IPS-18a (cell line): ENCODE data around the gene CFAP73.
"Not testable (repeated sequence)": the region's sequence is repeated elsewhere in the genome, so short reads cannot be mapped to it uniquely, and the experiment has no call there.

Experiments used
- H3K27ac ChIP-seq: one replicate; pipeline ENCODE4 v1.5.1; 2013; ENCODE audit warnings: low read length
- H3K27me3 ChIP-seq: one replicate; pipeline ENCODE4 v1.6.1; 2013; ENCODE audit warnings: mild to moderate bottlenecking, low read length; ENCODE audit not compliant: control insufficient read depth, insufficient read depth
- H3K36me3 ChIP-seq: one replicate; pipeline ENCODE4 v1.6.1; 2013; ENCODE audit warnings: low read depth, low read length; ENCODE audit not compliant: control insufficient read depth
- H3K4me1 ChIP-seq: one replicate; pipeline ENCODE4 v1.6.1; 2013; ENCODE audit warnings: low read depth, low read length; ENCODE audit not compliant: control insufficient read depth
- H3K4me3 ChIP-seq: one replicate; pipeline ENCODE4 v1.5.1; 2013; ENCODE audit warnings: low read length
- H3K9ac ChIP-seq: one replicate; pipeline ENCODE4 v1.6.1; 2013; ENCODE audit warnings: mild to moderate bottlenecking, low read length, moderate library complexity
- H3K9me3 ChIP-seq: one replicate; pipeline ENCODE4 v1.6.1; 2013; ENCODE audit warnings: low read depth, low read length; ENCODE audit not compliant: control insufficient read depth

Gene CFAP73

GRCh38 chr12:113111247-113111646 is 38.3 kb upstream of the CFAP73 start:
- no peaks in the 10 kb centered on the region for H3K4me1 ChIP-seq
- H3K9me3 ChIP-seq, result no peaks in the 10 kb centered on the region
- H3K9ac ChIP-seq, result no peak overlapping the region
- H3K4me3 ChIP-seq, result no peak overlapping the region
- no peaks in the 10 kb centered on the region for H3K36me3 ChIP-seq
- no peak overlapping the region for H3K27ac ChIP-seq
- H3K27me3 ChIP-seq, result no peaks in the 10 kb centered on the region

DNA sequence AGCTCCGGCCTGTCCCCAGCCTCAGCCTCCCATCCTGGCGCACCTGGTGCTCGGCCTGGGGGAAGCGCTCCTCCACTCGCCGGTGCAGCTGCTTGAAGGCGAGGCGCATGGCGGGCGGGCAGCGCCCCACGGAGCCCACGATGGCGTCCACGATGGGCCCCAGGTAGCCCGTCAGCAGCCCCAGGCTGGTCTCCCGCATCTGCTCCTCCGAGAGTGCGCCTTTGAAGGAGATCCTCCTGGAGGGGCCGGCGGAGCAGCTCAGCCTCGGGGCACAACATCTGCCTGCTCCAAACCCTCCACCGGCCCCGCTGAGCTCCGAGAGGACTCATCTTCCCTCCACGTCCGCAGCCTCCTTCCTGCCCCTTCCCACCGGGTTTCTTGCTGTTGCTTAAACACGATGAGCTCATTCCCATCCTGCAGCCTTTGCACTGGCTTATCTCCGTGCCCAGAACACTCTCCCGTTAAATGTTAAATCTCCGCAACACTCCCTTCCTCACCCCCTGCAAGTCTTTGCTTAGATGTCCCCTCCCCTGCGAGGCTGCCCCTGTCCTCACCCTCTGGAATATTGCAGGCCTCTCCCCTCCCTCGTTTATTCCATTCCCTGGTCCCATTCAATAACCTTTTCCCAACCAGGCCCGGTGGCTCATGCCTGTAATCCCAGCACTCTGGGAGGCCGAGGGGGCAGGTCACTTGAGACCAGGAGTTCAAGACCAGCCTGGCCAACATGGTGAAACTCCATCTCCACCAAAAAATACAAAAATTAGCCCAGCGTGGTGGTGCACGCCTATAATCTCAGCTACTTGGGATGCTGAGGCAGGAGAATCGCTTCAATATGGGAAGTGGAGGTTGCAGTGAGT is 37.3 kb upstream of the CFAP73 start:
- no peaks in the 10 kb centered on the region for H3K4me1 ChIP-seq
- no peaks in the 10 kb centered on the region for H3K27me3 ChIP-seq
- no peak overlapping the region for H3K27ac ChIP-seq
- no peaks in the 10 kb centered on the region for H3K36me3 ChIP-seq
- no peak overlapping the region for H3K4me3 ChIP-seq
- no peaks in the 10 kb centered on the region for H3K9me3 ChIP-seq
- no peak overlapping the region for H3K9ac ChIP-seq

DNA sequence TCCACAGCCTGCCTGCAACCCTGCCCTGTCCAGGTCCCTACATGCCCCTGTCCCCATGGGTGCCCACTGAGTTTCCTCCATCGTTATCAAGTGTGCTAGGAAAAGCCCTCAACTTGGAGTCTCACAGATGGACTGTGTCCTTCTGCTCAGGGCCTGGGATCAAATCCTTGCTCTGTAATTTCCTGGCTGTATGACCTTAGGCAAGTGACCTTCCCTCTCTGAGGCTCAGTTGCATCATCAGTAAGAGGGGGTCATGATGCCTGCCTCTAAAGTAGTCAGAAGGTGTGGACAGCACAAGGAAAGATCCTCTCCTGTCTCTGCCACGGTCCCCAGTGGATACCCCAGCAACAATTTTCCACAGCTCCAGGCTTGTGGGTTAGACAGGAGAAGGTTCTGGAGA is 36.1 kb upstream of the CFAP73 start:
- no peaks in the 10 kb centered on the region for H3K9me3 ChIP-seq
- H3K9ac ChIP-seq, result no peak overlapping the region
- no peak overlapping the region for H3K27ac ChIP-seq
- H3K36me3 ChIP-seq, result no peaks in the 10 kb centered on the region
- no peaks in the 10 kb centered on the region for H3K4me1 ChIP-seq
- H3K27me3 ChIP-seq, result no peaks in the 10 kb centered on the region
- H3K4me3 ChIP-seq, result no peak overlapping the region

- no peaks in the 10 kb centered on the region for H3K27me3 ChIP-seq
- no peaks in the 10 kb centered on the region for H3K9me3 ChIP-seq
- no peak overlapping the region for H3K4me3 ChIP-seq
- H3K27ac ChIP-seq, result no peak overlapping the region
- H3K4me1 ChIP-seq, result no peaks in the 10 kb centered on the region
- no peak overlapping the region for H3K9ac ChIP-seq
- no peaks in the 10 kb centered on the region for H3K36me3 ChIP-seq
Observed at GRCh38 chr12:113114447-113115178, 34.9 kb upstream of the CFAP73 start.

- Histone ChIP-seq H3K9me3 (no peaks in the 10 kb centered on the region), H3K4me1 (no peaks in the 10 kb centered on the region), H3K4me3 (no peak overlapping the region), H3K27me3 (no peaks in the 10 kb centered on the region), H3K9ac (no peak overlapping the region), H3K36me3 (no peaks in the 10 kb centered on the region), H3K27ac (no peak overlapping the region)
Observed at GRCh38 chr12:113115455-113116126, 33.9 kb upstream of the CFAP73 start.

DNA sequence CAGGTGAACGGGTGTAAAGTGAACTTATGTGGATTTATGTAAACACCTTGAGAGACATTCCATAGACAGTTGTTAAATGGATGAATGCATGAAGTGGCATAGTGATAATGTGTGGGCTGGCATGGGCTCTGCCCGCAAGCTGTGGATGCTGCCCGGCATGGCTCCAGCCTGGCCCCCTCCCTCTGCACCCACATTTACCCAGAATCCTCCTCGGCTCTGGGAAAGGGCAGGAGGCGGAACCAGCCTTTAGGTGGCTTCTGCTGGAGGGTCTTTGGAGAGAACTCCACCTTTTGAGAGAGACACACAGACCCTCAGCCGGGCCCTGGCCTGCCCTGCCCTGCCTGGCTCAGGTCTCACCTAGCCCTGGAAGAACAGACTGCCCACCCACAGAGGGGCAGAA is 32.6 kb upstream of the CFAP73 start:
- Histone ChIP-seq H3K27ac (no peak overlapping the region), H3K9me3 (no peaks in the 10 kb centered on the region), H3K4me3 (no peak overlapping the region), H3K36me3 (no peaks in the 10 kb centered on the region), H3K9ac (no peak overlapping the region), H3K27me3 (no peaks in the 10 kb centered on the region), H3K4me1 (no peaks in the 10 kb centered on the region)

DNA sequence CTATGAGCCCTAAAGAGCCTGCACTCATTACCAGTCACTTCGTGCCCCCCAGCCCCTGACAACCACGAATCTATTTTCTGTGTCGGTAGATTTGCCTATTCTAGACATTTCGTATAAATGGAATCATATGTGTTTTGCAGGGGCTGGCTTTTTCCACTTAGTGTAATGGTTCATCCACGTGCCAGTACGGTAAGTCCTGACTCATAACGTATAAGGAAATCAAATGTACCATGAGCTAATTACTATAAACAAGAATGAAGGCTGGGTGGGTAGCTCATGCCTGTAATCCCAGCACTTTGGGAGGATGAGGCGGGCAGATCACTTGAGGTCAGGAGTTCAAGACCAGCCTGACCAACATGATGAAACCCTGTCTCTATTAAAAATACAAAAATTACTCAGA is 31.8 kb upstream of the CFAP73 start:
- H3K27me3 ChIP-seq, H3K4me3 ChIP-seq, H3K9me3 ChIP-seq, H3K27ac ChIP-seq, H3K36me3 ChIP-seq, H3K9ac ChIP-seq, H3K4me1 ChIP-seq: not testable (repeated sequence)

- Histone ChIP-seq H3K36me3 (no peaks in the 10 kb centered on the region), H3K9ac (no peak overlapping the region), H3K27ac (no peak overlapping the region), H3K4me3 (no peak overlapping the region), H3K27me3 (no peaks in the 10 kb centered on the region), H3K9me3 (no peaks in the 10 kb centered on the region), H3K4me1 (no peaks in the 10 kb centered on the region)
Observed at GRCh38 chr12:113118142-113118541, 31.4 kb upstream of the CFAP73 start.

DNA sequence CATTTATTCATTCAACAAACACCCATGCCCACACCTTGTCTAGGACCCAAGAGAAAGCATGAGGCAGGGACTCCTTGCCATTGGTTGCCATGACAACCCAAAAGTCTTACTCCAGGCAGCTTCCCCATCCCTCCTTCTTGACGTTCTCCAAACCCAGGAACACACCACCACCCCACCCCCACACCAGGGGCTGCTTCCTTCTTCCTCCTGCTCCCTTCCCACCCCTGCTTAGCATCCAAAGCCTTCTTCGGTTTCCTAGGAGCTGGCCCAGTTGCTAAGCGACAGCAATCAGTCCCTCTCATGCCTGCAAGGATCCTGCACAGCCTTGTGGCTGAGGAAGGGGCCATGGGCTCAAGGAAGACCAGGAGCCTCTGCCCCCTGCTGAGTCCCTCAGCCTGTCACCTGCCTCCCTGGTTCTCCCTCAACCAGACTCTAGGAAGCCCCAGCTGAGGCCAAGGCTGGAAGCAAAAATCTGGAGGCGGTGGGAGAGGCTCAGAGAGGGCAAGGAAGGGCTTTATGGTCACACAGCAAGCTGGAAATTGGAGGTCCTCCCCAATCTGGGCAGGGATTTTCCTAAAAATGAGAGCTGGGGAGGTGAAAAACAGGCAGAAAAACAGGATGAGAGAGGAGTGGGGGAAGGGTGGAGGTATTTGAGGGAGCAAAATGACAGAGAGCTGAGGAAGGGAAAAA is 29.4 kb upstream of the CFAP73 start:
- Histone ChIP-seq H3K27me3 (no peaks in the 10 kb centered on the region), H3K27ac (no peak overlapping the region), H3K4me1 (no peaks in the 10 kb centered on the region), H3K9me3 (no peaks in the 10 kb centered on the region), H3K4me3 (no peak overlapping the region), H3K9ac (no peak overlapping the region), H3K36me3 (no peaks in the 10 kb centered on the region)

- H3K4me3 ChIP-seq, result no peak overlapping the region
- H3K27me3 ChIP-seq, result no peaks in the 10 kb centered on the region
- no peaks in the 10 kb centered on the region for H3K36me3 ChIP-seq
- H3K9me3 ChIP-seq, result no peaks in the 10 kb centered on the region
- H3K4me1 ChIP-seq, result no peaks in the 10 kb centered on the region
- H3K27ac ChIP-seq, result no peak overlapping the region
- no peak overlapping the region for H3K9ac ChIP-seq
Observed at GRCh38 chr12:113120670-113121370, 28.7 kb upstream of the CFAP73 start.

GRCh38 chr12:113127791-113128199 is 21.7 kb upstream of the CFAP73 start:
- Histone ChIP-seq H3K9ac (no peak overlapping the region), H3K4me3 (no peak overlapping the region), H3K27ac (no peak overlapping the region), H3K27me3 (no peaks in the 10 kb centered on the region), H3K9me3 (no peaks in the 10 kb centered on the region), H3K4me1 (no peaks in the 10 kb centered on the region), H3K36me3 (no peaks in the 10 kb centered on the region)
